SK-N-SH treated with all-trans-retinoic acid at 6 μM for 48 hours (cell line): ENCODE measurements around the gene RBMS3.

ENCODE experiments used
- ATAC-seq: fragments of 200-7000 bp; cut with Tn5 transposase; 3 replicates; pipeline ENCODE4 v1.9.1; 2020; ENCODE audit warnings: mild to moderate bottlenecking, moderate library complexity
- ARNTL ChIP-seq: fragments of 450-650 bp; formaldehyde crosslinking; IDR thresholded peaks from 2 replicates; pipeline ENCODE4 v1.5.0; 2020; ENCODE audit warnings: low read depth, mild to moderate bottlenecking, moderate library complexity, borderline replicate concordance
- BACH2 ChIP-seq: fragments of 250-450 bp; sonication (Bioruptor Pico); IDR thresholded peaks from 2 replicates; pipeline ENCODE4 v1.9.0; 2021; ENCODE audit warnings: mild to moderate bottlenecking, borderline replicate concordance
- CSDC2 ChIP-seq: fragments of 250-450 bp; sonication (Bioruptor Pico); IDR thresholded peaks from 2 replicates; pipeline ENCODE4 v1.5.0; 2020; ENCODE audit warnings: mild to moderate bottlenecking, moderate library complexity
- ESRRG ChIP-seq: fragments of 250-450 bp; sonication (Bioruptor Pico); IDR thresholded peaks from 2 replicates; pipeline ENCODE4 v1.6.1; 2021; ENCODE audit warnings: mild to moderate bottlenecking
- GLIS3 ChIP-seq: fragments of 250-450 bp; sonication (Bioruptor Pico); IDR thresholded peaks from 2 replicates; pipeline ENCODE4 v1.5.0; 2020; ENCODE audit warnings: mild to moderate bottlenecking, moderate library complexity
- ISL1 ChIP-seq: fragments of 250-450 bp; sonication (Bioruptor Pico); IDR thresholded peaks from 2 replicates; pipeline ENCODE4 v2.1.2; 2022; ENCODE audit warnings: mild to moderate bottlenecking, moderate library complexity
- PPARA ChIP-seq: fragments of 250-450 bp; sonication (Bioruptor Pico); IDR thresholded peaks from 2 replicates; pipeline ENCODE4 v1.5.0; 2020; ENCODE audit warnings: mild to moderate bottlenecking, borderline replicate concordance
- RARB ChIP-seq: fragments of 250-450 bp; sonication (Bioruptor Pico); IDR thresholded peaks from 2 replicates; pipeline ENCODE4 v1.8.0; 2021; ENCODE audit warnings: mild to moderate bottlenecking, moderate library complexity
- SNAI2 ChIP-seq: fragments of 250-450 bp; sonication (Bioruptor Pico); IDR thresholded peaks from 2 replicates; pipeline ENCODE4 v1.5.0; 2020; ENCODE audit warnings: mild to moderate bottlenecking, moderate library complexity
- TCF4 ChIP-seq: fragments of 250-450 bp; sonication (Bioruptor Pico); IDR thresholded peaks from 2 replicates; pipeline ENCODE4 v1.8.0; 2021; ENCODE audit warnings: mild to moderate bottlenecking, moderate library complexity, borderline replicate concordance
- TOX ChIP-seq: fragments of 250-450 bp; sonication (Bioruptor Pico); IDR thresholded peaks from 2 replicates; pipeline ENCODE4 v1.8.0; 2021; ENCODE audit warnings: mild to moderate bottlenecking, moderate library complexity, borderline replicate concordance
- ZC3H10 ChIP-seq: fragments of 250-450 bp; sonication (Bioruptor Pico); IDR thresholded peaks from 2 replicates; pipeline ENCODE4 v1.5.1; 2021; ENCODE audit warnings: mild to moderate bottlenecking, moderate library complexity
- ZFP3 ChIP-seq: fragments of 250-450 bp; sonication (Bioruptor Pico); IDR thresholded peaks from 2 replicates; pipeline ENCODE4 v1.5.0; 2020; ENCODE audit warnings: mild to moderate bottlenecking, moderate library complexity
- ZNF565 ChIP-seq: fragments of 450-650 bp; formaldehyde crosslinking; conservative IDR thresholded peaks from 2 replicates; pipeline ENCODE4 v1.5.0; 2020; ENCODE audit warnings: low read depth, mild to moderate bottlenecking, moderate library complexity
- ZNF70 ChIP-seq: fragments of 450-650 bp; formaldehyde crosslinking; IDR thresholded peaks from 2 replicates; pipeline ENCODE4 v1.5.0; 2020; ENCODE audit warnings: mild to moderate bottlenecking, moderate library complexity
- ZNF8 ChIP-seq: fragments of 450-650 bp; formaldehyde crosslinking; IDR thresholded peaks from 2 replicates; pipeline ENCODE4 v1.5.0; 2020; ENCODE audit warnings: mild to moderate bottlenecking, moderate library complexity
- TF ChIP-seq, protein P1 (sequence below): fragments of 250-450 bp; sonication (Bioruptor Pico); IDR thresholded peaks from 2 replicates; pipeline ENCODE4 v1.5.0; 2020; ENCODE audit warnings: mild to moderate bottlenecking, moderate library complexity
- TF ChIP-seq, protein P2 (sequence below): fragments of 250-450 bp; sonication (Bioruptor Pico); IDR thresholded peaks from 2 replicates; pipeline ENCODE4 v1.8.0; 2020; ENCODE audit warnings: mild to moderate bottlenecking, moderate library complexity, borderline replicate concordance
- TF ChIP-seq, protein P3 (sequence below): fragments of 250-450 bp; sonication (Bioruptor Pico); IDR thresholded peaks from 2 replicates; pipeline ENCODE4 v1.5.1; 2021; ENCODE audit warnings: mild to moderate bottlenecking, moderate library complexity
- TF ChIP-seq, protein P4 (sequence below): fragments of 250-450 bp; sonication (Bioruptor Pico); IDR thresholded peaks from 2 replicates; pipeline ENCODE4 v1.8.0; 2021; ENCODE audit warnings: low read depth, mild to moderate bottlenecking, moderate library complexity, borderline replicate concordance

RBMS3 gene

DNA sequence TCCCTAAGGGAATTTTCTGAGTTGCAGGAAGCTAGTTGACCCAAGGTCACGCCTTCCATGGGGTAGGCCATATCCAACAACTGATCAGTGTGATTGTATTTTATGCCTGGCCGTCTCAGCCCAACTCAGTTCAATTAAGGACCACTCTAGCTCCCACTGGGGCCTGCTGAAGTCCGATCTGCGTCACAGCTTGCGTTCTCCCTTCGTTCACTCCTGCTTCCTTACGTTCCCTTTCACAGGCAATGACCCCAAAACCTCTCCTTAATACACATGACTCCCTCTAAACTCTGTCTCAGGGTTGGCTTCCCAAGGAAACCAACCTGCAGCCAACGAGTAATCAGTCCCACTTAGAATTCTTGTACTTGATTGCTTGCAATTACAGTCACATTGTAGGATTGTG is 428.0 kb downstream of the RBMS3 start:
- TF ChIP-seq, protein P1, sequence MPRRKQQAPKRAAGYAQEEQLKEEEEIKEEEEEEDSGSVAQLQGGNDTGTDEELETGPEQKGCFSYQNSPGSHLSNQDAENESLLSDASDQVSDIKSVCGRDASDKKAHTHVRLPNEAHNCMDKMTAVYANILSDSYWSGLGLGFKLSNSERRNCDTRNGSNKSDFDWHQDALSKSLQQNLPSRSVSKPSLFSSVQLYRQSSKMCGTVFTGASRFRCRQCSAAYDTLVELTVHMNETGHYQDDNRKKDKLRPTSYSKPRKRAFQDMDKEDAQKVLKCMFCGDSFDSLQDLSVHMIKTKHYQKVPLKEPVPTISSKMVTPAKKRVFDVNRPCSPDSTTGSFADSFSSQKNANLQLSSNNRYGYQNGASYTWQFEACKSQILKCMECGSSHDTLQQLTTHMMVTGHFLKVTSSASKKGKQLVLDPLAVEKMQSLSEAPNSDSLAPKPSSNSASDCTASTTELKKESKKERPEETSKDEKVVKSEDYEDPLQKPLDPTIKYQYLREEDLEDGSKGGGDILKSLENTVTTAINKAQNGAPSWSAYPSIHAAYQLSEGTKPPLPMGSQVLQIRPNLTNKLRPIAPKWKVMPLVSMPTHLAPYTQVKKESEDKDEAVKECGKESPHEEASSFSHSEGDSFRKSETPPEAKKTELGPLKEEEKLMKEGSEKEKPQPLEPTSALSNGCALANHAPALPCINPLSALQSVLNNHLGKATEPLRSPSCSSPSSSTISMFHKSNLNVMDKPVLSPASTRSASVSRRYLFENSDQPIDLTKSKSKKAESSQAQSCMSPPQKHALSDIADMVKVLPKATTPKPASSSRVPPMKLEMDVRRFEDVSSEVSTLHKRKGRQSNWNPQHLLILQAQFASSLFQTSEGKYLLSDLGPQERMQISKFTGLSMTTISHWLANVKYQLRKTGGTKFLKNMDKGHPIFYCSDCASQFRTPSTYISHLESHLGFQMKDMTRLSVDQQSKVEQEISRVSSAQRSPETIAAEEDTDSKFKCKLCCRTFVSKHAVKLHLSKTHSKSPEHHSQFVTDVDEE = no peak
- TF ChIP-seq CSDC2 (CRISPR knock-in tag) (no peak), ISL1 (CRISPR knock-in tag) (no peak), TOX (CRISPR knock-in tag) (no peak), ARNTL (CRISPR knock-in tag) (no peak), GLIS3 (CRISPR knock-in tag) (no peak), RARB (CRISPR knock-in tag) (no peak), ZNF565 (CRISPR knock-in tag) (no peak), ZNF8 (CRISPR knock-in tag) (no peak), PPARA (CRISPR knock-in tag) (no peak), SNAI2 (no peak), TCF4 (CRISPR knock-in tag) (no peak), ZC3H10 (no peak), BACH2 (CRISPR knock-in tag) (no peak), ZFP3 (CRISPR knock-in tag) (no peak), ZNF70 (no peak)
- TF ChIP-seq, protein P2, sequence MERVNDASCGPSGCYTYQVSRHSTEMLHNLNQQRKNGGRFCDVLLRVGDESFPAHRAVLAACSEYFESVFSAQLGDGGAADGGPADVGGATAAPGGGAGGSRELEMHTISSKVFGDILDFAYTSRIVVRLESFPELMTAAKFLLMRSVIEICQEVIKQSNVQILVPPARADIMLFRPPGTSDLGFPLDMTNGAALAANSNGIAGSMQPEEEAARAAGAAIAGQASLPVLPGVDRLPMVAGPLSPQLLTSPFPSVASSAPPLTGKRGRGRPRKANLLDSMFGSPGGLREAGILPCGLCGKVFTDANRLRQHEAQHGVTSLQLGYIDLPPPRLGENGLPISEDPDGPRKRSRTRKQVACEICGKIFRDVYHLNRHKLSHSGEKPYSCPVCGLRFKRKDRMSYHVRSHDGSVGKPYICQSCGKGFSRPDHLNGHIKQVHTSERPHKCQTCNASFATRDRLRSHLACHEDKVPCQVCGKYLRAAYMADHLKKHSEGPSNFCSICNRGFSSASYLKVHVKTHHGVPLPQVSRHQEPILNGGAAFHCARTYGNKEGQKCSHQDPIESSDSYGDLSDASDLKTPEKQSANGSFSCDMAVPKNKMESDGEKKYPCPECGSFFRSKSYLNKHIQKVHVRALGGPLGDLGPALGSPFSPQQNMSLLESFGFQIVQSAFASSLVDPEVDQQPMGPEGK (CRISPR knock-in tag) = no peak
- TF ChIP-seq, protein P3, sequence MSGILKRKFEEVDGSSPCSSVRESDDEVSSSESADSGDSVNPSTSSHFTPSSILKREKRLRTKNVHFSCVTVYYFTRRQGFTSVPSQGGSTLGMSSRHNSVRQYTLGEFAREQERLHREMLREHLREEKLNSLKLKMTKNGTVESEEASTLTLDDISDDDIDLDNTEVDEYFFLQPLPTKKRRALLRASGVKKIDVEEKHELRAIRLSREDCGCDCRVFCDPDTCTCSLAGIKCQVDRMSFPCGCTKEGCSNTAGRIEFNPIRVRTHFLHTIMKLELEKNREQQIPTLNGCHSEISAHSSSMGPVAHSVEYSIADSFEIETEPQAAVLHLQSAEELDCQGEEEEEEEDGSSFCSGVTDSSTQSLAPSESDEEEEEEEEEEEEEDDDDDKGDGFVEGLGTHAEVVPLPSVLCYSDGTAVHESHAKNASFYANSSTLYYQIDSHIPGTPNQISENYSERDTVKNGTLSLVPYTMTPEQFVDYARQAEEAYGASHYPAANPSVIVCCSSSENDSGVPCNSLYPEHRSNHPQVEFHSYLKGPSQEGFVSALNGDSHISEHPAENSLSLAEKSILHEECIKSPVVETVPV (CRISPR knock-in tag) = no peak
- TF ChIP-seq, protein P4, sequence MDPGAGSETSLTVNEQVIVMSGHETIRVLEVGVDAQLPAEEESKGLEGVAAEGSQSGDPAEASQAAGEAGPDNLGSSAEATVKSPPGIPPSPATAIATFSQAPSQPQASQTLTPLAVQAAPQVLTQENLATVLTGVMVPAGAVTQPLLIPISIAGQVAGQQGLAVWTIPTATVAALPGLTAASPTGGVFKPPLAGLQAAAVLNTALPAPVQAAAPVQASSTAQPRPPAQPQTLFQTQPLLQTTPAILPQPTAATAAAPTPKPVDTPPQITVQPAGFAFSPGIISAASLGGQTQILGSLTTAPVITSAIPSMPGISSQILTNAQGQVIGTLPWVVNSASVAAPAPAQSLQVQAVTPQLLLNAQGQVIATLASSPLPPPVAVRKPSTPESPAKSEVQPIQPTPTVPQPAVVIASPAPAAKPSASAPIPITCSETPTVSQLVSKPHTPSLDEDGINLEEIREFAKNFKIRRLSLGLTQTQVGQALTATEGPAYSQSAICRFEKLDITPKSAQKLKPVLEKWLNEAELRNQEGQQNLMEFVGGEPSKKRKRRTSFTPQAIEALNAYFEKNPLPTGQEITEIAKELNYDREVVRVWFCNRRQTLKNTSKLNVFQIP = no peak
- ATAC-seq = no peak

DNA sequence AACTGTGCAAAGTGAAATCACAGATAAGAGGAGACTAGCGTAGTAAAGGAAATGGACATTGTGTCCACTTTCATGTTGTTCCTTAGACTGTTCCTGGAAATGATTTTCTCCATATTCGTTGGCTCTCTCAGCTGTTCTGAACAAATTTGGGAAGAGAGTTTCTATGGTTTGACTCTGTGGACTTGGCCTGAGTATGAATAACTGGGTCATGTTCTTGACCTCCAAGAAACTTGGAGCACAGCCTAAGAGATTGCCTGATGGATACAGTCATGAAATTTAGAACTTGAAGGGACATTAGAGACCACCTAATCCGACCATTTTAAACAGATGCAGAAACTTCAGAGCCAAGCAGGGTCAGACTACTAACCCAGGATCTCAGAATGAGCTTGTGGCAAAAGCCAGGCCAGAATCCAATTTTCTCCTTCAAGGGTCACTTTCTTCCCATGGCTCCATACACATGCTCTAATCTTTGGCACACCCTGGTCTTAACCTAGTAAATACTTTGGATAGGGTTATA is 430.4 kb downstream of the RBMS3 start:
- no peak for ATAC-seq
- TF ChIP-seq ZNF70 (no peak), TOX (CRISPR knock-in tag) (no peak), RARB (CRISPR knock-in tag) (no peak), ZNF565 (CRISPR knock-in tag) (no peak)
- TF ChIP-seq, protein P3 (CRISPR knock-in tag) = no peak

DNA sequence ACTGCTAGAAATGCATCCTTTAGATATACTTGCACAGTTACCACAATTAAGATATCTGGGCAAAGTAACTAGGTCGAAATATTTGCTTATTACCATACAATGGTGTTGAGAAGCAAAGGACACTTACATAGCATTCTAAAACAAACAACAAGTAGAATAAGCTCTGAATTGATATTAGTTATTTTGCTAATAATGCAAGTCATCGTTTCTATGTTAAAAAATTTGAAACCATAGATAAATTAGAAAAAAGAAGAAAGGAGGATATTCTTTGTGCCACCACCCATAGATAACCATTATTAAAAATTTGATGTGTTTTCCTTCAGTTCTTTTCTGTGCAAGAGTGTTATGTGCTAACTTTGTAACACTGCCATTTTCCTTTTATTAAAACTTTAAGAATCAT is 435.3 kb downstream of the RBMS3 start:
- TF ChIP-seq BACH2 (CRISPR knock-in tag) (no peak), SNAI2 (no peak), ZFP3 (CRISPR knock-in tag) (no peak), ZNF565 (CRISPR knock-in tag) (no peak), CSDC2 (CRISPR knock-in tag) (no peak), GLIS3 (CRISPR knock-in tag) (no peak), ESRRG (CRISPR knock-in tag) (no peak)
- TF ChIP-seq, protein P1 = no peak
- TF ChIP-seq, protein P4 = no peak
- TF ChIP-seq, all 23 proteins: peak for 0
- no peak for ATAC-seq
